Measurements from ENCODE around the gene ELMO1. TPM values are rescaled to one million over a fixed set of nuclear protein-coding genes. Genes with fewer than 3 reads are reported as not detected.

ELMO1 gene
- total RNA-seq, 1 donor from 2014 or later: 53.8 TPM

GRCh38 chr7:37081436-37081835 lies 367.2 kb downstream of the ELMO1 start:
- TF ChIP-seq, protein P1, sequence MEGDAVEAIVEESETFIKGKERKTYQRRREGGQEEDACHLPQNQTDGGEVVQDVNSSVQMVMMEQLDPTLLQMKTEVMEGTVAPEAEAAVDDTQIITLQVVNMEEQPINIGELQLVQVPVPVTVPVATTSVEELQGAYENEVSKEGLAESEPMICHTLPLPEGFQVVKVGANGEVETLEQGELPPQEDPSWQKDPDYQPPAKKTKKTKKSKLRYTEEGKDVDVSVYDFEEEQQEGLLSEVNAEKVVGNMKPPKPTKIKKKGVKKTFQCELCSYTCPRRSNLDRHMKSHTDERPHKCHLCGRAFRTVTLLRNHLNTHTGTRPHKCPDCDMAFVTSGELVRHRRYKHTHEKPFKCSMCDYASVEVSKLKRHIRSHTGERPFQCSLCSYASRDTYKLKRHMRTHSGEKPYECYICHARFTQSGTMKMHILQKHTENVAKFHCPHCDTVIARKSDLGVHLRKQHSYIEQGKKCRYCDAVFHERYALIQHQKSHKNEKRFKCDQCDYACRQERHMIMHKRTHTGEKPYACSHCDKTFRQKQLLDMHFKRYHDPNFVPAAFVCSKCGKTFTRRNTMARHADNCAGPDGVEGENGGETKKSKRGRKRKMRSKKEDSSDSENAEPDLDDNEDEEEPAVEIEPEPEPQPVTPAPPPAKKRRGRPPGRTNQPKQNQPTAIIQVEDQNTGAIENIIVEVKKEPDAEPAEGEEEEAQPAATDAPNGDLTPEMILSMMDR (IDR thresholded peaks at IDR 0.05): no peak
- no peak for DNase-seq
- no peaks in the 10 kb centered on the region for H3K36me3 ChIP-seq
- H3K4me3 ChIP-seq: no peak overlapping the region
- no peak for ATAC-seq
- intact Hi-C loops (cut with DNase I): no loop called here
- H3K27ac ChIP-seq: no peak overlapping the region
- peaks cover 4% of the 10 kb centered on the region for H3K4me1 ChIP-seq
- H3K27me3 ChIP-seq: no peaks in the 10 kb centered on the region
- H3K9me3 ChIP-seq: no peaks in the 10 kb centered on the region

GRCh38 chr7:37079420-37079819 lies 369.2 kb downstream of the ELMO1 start:
- Histone ChIP-seq H3K4me3 (no peak overlapping the region), H3K27me3 (no peaks in the 10 kb centered on the region), H3K27ac (no peak overlapping the region), H3K9me3 (no peaks in the 10 kb centered on the region), H3K36me3 (no peaks in the 10 kb centered on the region), H3K4me1 (peaks cover 4% of the 10 kb centered on the region)
- ATAC-seq: no peak
- DNase-seq: no peak
- TF ChIP-seq, protein P1 (IDR thresholded peaks at IDR 0.05): no peak
- intact Hi-C loops (cut with DNase I): no loop called here

GRCh38 chr7:37076668-37077067 lies 372.0 kb downstream of the ELMO1 start:
- H3K27ac ChIP-seq: no peak overlapping the region
- H3K4me1 ChIP-seq: no peaks in the 10 kb centered on the region
- no peaks in the 10 kb centered on the region for H3K36me3 ChIP-seq
- H3K27me3 ChIP-seq: no peaks in the 10 kb centered on the region
- intact Hi-C loops (cut with DNase I): no loop called here
- TF ChIP-seq, protein P1 (IDR thresholded peaks at IDR 0.05): no peak
- no peak overlapping the region for H3K4me3 ChIP-seq
- no peaks in the 10 kb centered on the region for H3K9me3 ChIP-seq
- ATAC-seq (no peak), DNase-seq (no peak)

- H3K4me3 ChIP-seq: no peak overlapping the region
- no peak overlapping the region for H3K27ac ChIP-seq
- H3K9me3 ChIP-seq: no peaks in the 10 kb centered on the region
- intact Hi-C loops (cut with DNase I): no loop called here
- TF ChIP-seq, protein P1 (IDR thresholded peaks at IDR 0.05): no peak
- ATAC-seq (no peak), DNase-seq (no peak)
- H3K36me3 ChIP-seq: no peaks in the 10 kb centered on the region
- H3K27me3 ChIP-seq: no peaks in the 10 kb centered on the region
- H3K4me1 ChIP-seq: no peaks in the 10 kb centered on the region
These were observed 374.3 kb downstream of the ELMO1 start for GRCh38 chr7:37074370-37074769.

GRCh38 chr7:37071124-37071523 lies 377.5 kb downstream of the ELMO1 start:
- Histone ChIP-seq H3K27ac (no peak overlapping the region), H3K4me3 (no peak overlapping the region), H3K9me3 (no peaks in the 10 kb centered on the region), H3K27me3 (no peaks in the 10 kb centered on the region), H3K4me1 (no peaks in the 10 kb centered on the region), H3K36me3 (no peaks in the 10 kb centered on the region)
- no peak for ATAC-seq
- TF ChIP-seq, protein P1 (IDR thresholded peaks at IDR 0.05): no peak
- intact Hi-C loops (cut with DNase I): no loop called here
- DNase-seq: no peak

- ATAC-seq (no peak), DNase-seq (no peak)
- intact Hi-C loops (cut with DNase I): no loop called here
- H3K27ac ChIP-seq: no peak overlapping the region
- H3K4me3 ChIP-seq: no peak overlapping the region
- TF ChIP-seq, protein P1 (IDR thresholded peaks at IDR 0.05): no peak
- no peaks in the 10 kb centered on the region for H3K36me3 ChIP-seq
- H3K4me1 ChIP-seq: no peaks in the 10 kb centered on the region
- no peaks in the 10 kb centered on the region for H3K27me3 ChIP-seq
- H3K9me3 ChIP-seq: no peaks in the 10 kb centered on the region
These were observed 378.2 kb downstream of the ELMO1 start for GRCh38 chr7:37070471-37070870.
